ENCODE data around the gene RTN1. TPM values are rescaled to one million over a fixed set of nuclear protein-coding genes. Genes with fewer than 3 reads are reported as not detected.

Gene RTN1
- total and polyA plus RNA-seq, 10 donors = 4.1 to 65.4 (median 40.1) TPM

DNA sequence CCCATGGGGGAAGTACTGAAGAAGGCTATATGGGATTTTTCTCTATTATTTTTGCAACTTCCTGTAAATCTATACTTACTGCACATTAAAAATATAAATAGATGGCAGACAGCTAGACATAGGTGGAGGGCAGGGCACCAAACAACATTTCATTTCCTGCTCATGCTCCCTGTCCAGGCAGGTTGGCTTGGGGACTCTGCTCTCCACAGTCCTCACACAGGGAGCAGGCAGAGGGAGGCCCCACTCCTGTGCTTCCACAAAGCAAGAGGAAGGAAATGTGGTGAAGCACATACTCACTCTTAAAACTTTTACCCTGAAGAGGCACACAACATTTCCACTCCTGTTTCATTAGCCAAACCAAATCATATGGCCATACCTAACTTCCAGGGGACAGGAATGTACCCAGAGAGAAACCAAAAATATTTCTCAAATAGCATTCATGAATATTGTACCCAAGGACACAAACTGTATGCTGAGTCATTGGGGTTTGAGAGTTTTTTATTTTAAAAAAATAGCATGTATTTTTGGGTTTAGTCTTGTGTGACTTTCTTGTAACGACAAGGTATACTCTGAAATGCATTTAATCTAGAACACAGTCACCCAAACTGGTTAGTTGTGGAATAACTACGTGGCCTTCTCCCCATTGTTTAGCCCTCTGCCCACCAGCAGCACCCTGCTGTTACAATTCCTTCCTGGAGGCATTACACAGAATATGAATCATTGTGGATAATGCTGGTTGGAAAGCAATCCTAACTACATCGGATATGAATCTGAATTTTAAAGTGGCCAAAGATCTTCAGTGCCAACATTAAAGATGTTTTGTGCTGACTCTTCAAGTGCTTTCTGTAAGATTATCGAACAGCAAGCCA lies 40.9 kb downstream of the RTN1 start:
- intact Hi-C loops (cut with DNase I; ENCODE audit: low total_unique reads) = no loop called here
- H3K27me3 ChIP-seq (replicated peaks in 1 of 7) = no peaks in the 10 kb centered on the region
- no peaks in the 10 kb centered on the region for H3K9me3 ChIP-seq
- H3K4me1 ChIP-seq = peaks cover 0 to 13% (median 2%) of the 10 kb centered on the region in 6 donors
- 40 to 47% (median 44%) methylated on average over 4 of the region's 4 CpGs for WGBS, 5 donors
- no peaks in the 10 kb centered on the region for H3K36me3 ChIP-seq
- no peak overlapping the region for H3K4me3 ChIP-seq
- TF ChIP-seq POLR2A (IDR thresholded peaks at IDR 0.05) = no peak
- no peak for TF ChIP-seq CTCF (IDR thresholded peaks at IDR 0.05 in 8 of 11, conservative IDR thresholded peaks at IDR 0.05 in 3 of 11)
- TF ChIP-seq POLR2AphosphoS5 (IDR thresholded peaks at IDR 0.05) = no peak
- H3K27ac ChIP-seq = peak overlapping the region in 2 of 8 donors; percentile 1 to 52
- no peak for DNase-seq

GRCh38 chr14:59828276-59828675 lies 42.3 kb downstream of the RTN1 start:
- intact Hi-C loops (cut with DNase I; ENCODE audit: low total_unique reads) = no loop called here
- 49 to 82% (median 73%) methylated on average over 2 of the region's 2 CpGs for WGBS, 5 donors
- no peaks in the 10 kb centered on the region for H3K9me3 ChIP-seq

DNA sequence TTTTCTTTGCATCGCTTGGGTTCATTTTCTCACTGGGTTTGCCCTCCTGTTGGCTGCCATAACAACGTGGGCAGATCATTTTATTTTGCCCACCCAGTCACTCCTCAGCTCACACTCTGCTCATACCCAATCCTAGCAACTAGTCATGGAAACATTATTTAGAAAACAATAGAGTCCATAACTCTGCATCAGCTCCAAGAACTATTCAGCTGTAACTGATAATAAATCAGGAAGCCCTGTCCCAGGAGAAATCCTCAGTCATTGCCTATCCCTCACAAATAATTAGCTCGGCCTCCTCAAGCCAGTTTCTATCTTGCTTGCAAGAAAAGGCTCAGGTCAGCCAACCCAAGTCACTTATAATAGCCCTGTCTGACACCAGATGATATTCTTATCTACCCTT lies 43.2 kb downstream of the RTN1 start:
- Histone ChIP-seq H3K4me1 (peaks cover 0 to 13% (median 2%) of the 10 kb centered on the region in 6 donors), H3K27me3 (replicated peaks in 1 of 7) (no peaks in the 10 kb centered on the region), H3K4me3 (no peak overlapping the region), H3K27ac (no peak overlapping the region), H3K9me3 (no peaks in the 10 kb centered on the region), H3K36me3 (no peaks in the 10 kb centered on the region)
- no peak for DNase-seq
- intact Hi-C loops (cut with DNase I; ENCODE audit: low total_unique reads) = no loop called here
- 73 to 79% (median 77%) methylated on average over 3 of the region's 3 CpGs for WGBS, 5 donors
- TF ChIP-seq POLR2AphosphoS5 (IDR thresholded peaks at IDR 0.05) = no peak
- TF ChIP-seq CTCF (IDR thresholded peaks at IDR 0.05 in 8 of 11, conservative IDR thresholded peaks at IDR 0.05 in 3 of 11) = no peak
- no peak for TF ChIP-seq POLR2A (IDR thresholded peaks at IDR 0.05)

More at GRCh38 chr14:59828276-59828675, 42.3 kb downstream of the RTN1 start:
- TF ChIP-seq CTCF (IDR thresholded peaks at IDR 0.05 in 8 of 11, conservative IDR thresholded peaks at IDR 0.05 in 3 of 11) = no peak
- TF ChIP-seq POLR2AphosphoS5 (IDR thresholded peaks at IDR 0.05) = no peak
- TF ChIP-seq POLR2A (IDR thresholded peaks at IDR 0.05) = no peak
- Histone ChIP-seq H3K36me3 (no peaks in the 10 kb centered on the region), H3K27ac (no peak overlapping the region), H3K4me1 (peaks cover 0 to 13% (median 2%) of the 10 kb centered on the region in 6 donors), H3K4me3 (no peak overlapping the region), H3K27me3 (replicated peaks in 1 of 7) (no peaks in the 10 kb centered on the region)
- no peak for DNase-seq

GRCh38 chr14:59826150-59826549 lies 44.4 kb downstream of the RTN1 start:
- Histone ChIP-seq H3K4me1 (peaks cover 0 to 13% (median 2%) of the 10 kb centered on the region in 6 donors), H3K27me3 (replicated peaks in 1 of 7) (no peaks in the 10 kb centered on the region), H3K27ac (no peak overlapping the region), H3K36me3 (no peaks in the 10 kb centered on the region), H3K9me3 (no peaks in the 10 kb centered on the region), H3K4me3 (no peak overlapping the region)
- no peak for TF ChIP-seq POLR2A (IDR thresholded peaks at IDR 0.05)
- no peak for TF ChIP-seq CTCF (IDR thresholded peaks at IDR 0.05 in 8 of 11, conservative IDR thresholded peaks at IDR 0.05 in 3 of 11)
- no peak for TF ChIP-seq POLR2AphosphoS5 (IDR thresholded peaks at IDR 0.05)
- DNase-seq = no peak
- intact Hi-C loops (cut with DNase I; ENCODE audit: low total_unique reads) = no loop called here

Data from spleen (tissue), 11 donors.